ENCODE data around the gene TNS4. TPM values are rescaled to one million over a fixed set of nuclear protein-coding genes. Genes with fewer than 3 reads are reported as not detected.
A peak's percentile ranks its signal among the peaks of the same experiment; 100 is the strongest.

Gene TNS4
- total and polyA plus RNA-seq, 2 donors (not counting 1 experiment from before 2014, with no cell fraction given) = not detected

DNA sequence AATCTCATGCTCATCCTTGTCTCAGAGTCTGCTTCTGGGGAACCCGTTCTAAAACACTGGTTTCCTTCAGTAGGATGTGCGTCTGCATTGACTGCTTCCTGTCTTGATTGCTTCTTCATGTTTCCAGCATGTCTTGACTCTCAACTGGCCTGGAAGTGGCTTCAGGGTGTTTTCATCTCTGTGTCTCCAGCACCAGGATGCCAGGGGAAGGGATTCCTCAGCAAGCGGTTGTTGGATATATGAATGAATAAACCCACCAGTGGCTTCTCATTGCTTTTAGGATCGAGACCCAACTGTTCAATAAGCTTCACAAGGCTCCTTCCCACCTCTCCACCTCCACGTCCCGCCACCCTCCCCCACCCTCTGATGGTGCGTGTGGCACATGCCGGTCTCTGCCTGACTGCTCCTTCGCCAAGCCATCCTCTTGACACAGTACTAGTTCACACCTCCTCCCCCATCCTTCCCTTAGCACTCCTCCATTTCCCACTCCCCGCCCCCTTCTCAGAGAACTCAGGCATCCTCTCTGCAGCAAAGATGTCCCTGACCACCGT, 14.1 kb upstream of the TNS4 start:
- TF ChIP-seq, protein P1, sequence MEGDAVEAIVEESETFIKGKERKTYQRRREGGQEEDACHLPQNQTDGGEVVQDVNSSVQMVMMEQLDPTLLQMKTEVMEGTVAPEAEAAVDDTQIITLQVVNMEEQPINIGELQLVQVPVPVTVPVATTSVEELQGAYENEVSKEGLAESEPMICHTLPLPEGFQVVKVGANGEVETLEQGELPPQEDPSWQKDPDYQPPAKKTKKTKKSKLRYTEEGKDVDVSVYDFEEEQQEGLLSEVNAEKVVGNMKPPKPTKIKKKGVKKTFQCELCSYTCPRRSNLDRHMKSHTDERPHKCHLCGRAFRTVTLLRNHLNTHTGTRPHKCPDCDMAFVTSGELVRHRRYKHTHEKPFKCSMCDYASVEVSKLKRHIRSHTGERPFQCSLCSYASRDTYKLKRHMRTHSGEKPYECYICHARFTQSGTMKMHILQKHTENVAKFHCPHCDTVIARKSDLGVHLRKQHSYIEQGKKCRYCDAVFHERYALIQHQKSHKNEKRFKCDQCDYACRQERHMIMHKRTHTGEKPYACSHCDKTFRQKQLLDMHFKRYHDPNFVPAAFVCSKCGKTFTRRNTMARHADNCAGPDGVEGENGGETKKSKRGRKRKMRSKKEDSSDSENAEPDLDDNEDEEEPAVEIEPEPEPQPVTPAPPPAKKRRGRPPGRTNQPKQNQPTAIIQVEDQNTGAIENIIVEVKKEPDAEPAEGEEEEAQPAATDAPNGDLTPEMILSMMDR (IDR thresholded peaks at IDR 0.05) = no peak
- TF ChIP-seq EZH2 (IDR thresholded peaks at IDR 0.05; ENCODE audit: borderline replicate concordance, insufficient read depth, low read depth, low read length, poor library complexity, severe bottlenecking) = no peak
- Histone ChIP-seq H3K27me3 (replicated peaks in 1 of 4; ENCODE audit: control extremely low read depth in 1 of 4, control insufficient read depth in 3 of 4, insufficient read depth in 4 of 4, low read length in 3 of 4) (no peaks in the 10 kb centered on the region), H4K20me1 (ENCODE audit: control insufficient read depth, insufficient read depth, low read length, poor library complexity, severe bottlenecking) (no peaks in the 10 kb centered on the region), H3K79me2 (ENCODE audit: control insufficient read depth, insufficient read depth, low read length) (peaks cover 20% of the 10 kb centered on the region), H2AFZ (ENCODE audit: insufficient read depth, low read depth, low read length, poor library complexity, severe bottlenecking) (no peak overlapping the region), H3K4me2 (replicated peaks; ENCODE audit: low read depth, low read length, poor library complexity, severe bottlenecking) (peak overlapping the region; percentile 77), H3K9ac (ENCODE audit: low read length) (no peak overlapping the region), H3K27ac (ENCODE audit: low read length in 2 of 2) (no peak overlapping the region), H3K4me1 (ENCODE audit: control insufficient read depth in 2 of 2, insufficient read depth in 2 of 2, low read length in 2 of 2) (peaks cover 46 to 56% of the 10 kb centered on the region in 2 donors), H3K36me3 (replicated peaks in 1 of 2; ENCODE audit: control extremely low read depth in 1 of 2, control insufficient read depth in 1 of 2, extremely low read depth in 1 of 2, insufficient read depth in 2 of 2, low read length in 1 of 2) (no peaks in the 10 kb centered on the region), H3K9me3 (ENCODE audit: control extremely low read depth in 1 of 3, control insufficient read depth in 2 of 3, insufficient read depth in 1 of 3, low read length in 2 of 3) (no peaks in the 10 kb centered on the region), H3K4me3 (ENCODE audit: control extremely low read depth in 1 of 5, extremely low read depth in 1 of 5, insufficient read depth in 1 of 5, low read depth in 2 of 5, low read length in 4 of 5) (peak overlapping the region in 1 of 5 experiments; percentile 4)
- peak overlapping the region; percentile 22 for H3K27ac Mint-ChIP-seq
- peak overlapping the region; percentile 89 for H3K4me3 Mint-ChIP-seq
- DNase-seq (peak; percentile 45), ATAC-seq (ENCODE audit: low read depth) (no peak)
- peaks cover 57% of the 10 kb centered on the region for H3K4me1 Mint-ChIP-seq
- WGBS (ENCODE audit: insufficient coverage) = 24% methylated on average over 7 of the region's 11 CpGs
- H3K27me3 Mint-ChIP-seq = peaks cover 4% of the 10 kb centered on the region
- H3K9me3 Mint-ChIP-seq (ENCODE audit: insufficient read depth) = no peaks in the 10 kb centered on the region
- ChIA-PET CTCF (interaction anchor here (0.8 to 2.1 kb wide), 2 partner anchors 17 to 66 kb away, joined by 3 to 9 read pairs; no protein-coding TSS in a partner anchor), POLR2A (interaction anchor here (0.6 to 1.3 kb wide), 2 partner anchors 15 to 51 kb away, joined by 3 read pairs; no protein-coding TSS in a partner anchor)
- intact Hi-C loops (cut with micrococcal nuclease) = loop anchor here (1.0 to 2.0 kb wide), 2 partner anchors 17 to 35 kb away; no protein-coding TSS in a partner anchor

- Histone ChIP-seq H3K4me3 (ENCODE audit: control extremely low read depth in 1 of 5, extremely low read depth in 1 of 5, insufficient read depth in 1 of 5, low read depth in 2 of 5, low read length in 4 of 5) (peak overlapping the region in 1 of 5 experiments; percentile 4), H3K9me3 (ENCODE audit: control extremely low read depth in 1 of 3, control insufficient read depth in 2 of 3, insufficient read depth in 1 of 3, low read length in 2 of 3) (no peaks in the 10 kb centered on the region), H3K36me3 (replicated peaks in 1 of 2; ENCODE audit: control extremely low read depth in 1 of 2, control insufficient read depth in 1 of 2, extremely low read depth in 1 of 2, insufficient read depth in 2 of 2, low read length in 1 of 2) (no peaks in the 10 kb centered on the region), H3K9ac (ENCODE audit: low read length) (no peak overlapping the region), H2AFZ (ENCODE audit: insufficient read depth, low read depth, low read length, poor library complexity, severe bottlenecking) (no peak overlapping the region), H3K4me2 (replicated peaks; ENCODE audit: low read depth, low read length, poor library complexity, severe bottlenecking) (peak overlapping the region; percentile 77), H3K27me3 (replicated peaks in 1 of 4; ENCODE audit: control extremely low read depth in 1 of 4, control insufficient read depth in 3 of 4, insufficient read depth in 4 of 4, low read length in 3 of 4) (no peaks in the 10 kb centered on the region), H4K20me1 (ENCODE audit: control insufficient read depth, insufficient read depth, low read length, poor library complexity, severe bottlenecking) (no peaks in the 10 kb centered on the region), H3K79me2 (ENCODE audit: control insufficient read depth, insufficient read depth, low read length) (peaks cover 20% of the 10 kb centered on the region), H3K4me1 (ENCODE audit: control insufficient read depth in 2 of 2, insufficient read depth in 2 of 2, low read length in 2 of 2) (peaks cover 46 to 56% of the 10 kb centered on the region in 2 donors), H3K27ac (ENCODE audit: low read length in 2 of 2) (no peak overlapping the region)
- CTCF ChIA-PET = interaction anchor here (0.8 to 2.1 kb wide), 2 partner anchors 18 to 66 kb away, joined by 3 to 9 read pairs; no protein-coding TSS in a partner anchor
- H3K27ac Mint-ChIP-seq = peak overlapping the region; percentile 22
- H3K9me3 Mint-ChIP-seq (ENCODE audit: insufficient read depth) = no peaks in the 10 kb centered on the region
- no peak for TF ChIP-seq EZH2 (IDR thresholded peaks at IDR 0.05; ENCODE audit: borderline replicate concordance, insufficient read depth, low read depth, low read length, poor library complexity, severe bottlenecking)
- TF ChIP-seq, protein P1 (IDR thresholded peaks at IDR 0.05) = no peak
- ATAC-seq (ENCODE audit: low read depth) (no peak), DNase-seq (no peak)
- H3K27me3 Mint-ChIP-seq = peaks cover 4% of the 10 kb centered on the region
- peak overlapping the region; percentile 89 for H3K4me3 Mint-ChIP-seq
- POLR2A ChIA-PET = no interaction called here
- intact Hi-C loops (cut with micrococcal nuclease) = no loop called here
- H3K4me1 Mint-ChIP-seq = peaks cover 57% of the 10 kb centered on the region
- WGBS (ENCODE audit: insufficient coverage) = 91% methylated on average over 4 of the region's 4 CpGs
Measured at GRCh38 chr17:40515011-40515410, 13.6 kb upstream of the TNS4 start.

Measured in B cell (primary cell).